ENCODE measurements around the gene CTR9. TPM values are rescaled to one million over a fixed set of nuclear protein-coding genes. Genes with fewer than 3 reads are reported as not detected.

CTR9 gene
- polyA plus RNA-seq, 1 of the 3 experiments (the other 2 are of a cell fraction) = 10.1 TPM

- Histone ChIP-seq H3K9me2 (no peaks in the 10 kb centered on the region), H3K4me1 (ENCODE audit: control insufficient read depth in 1 of 2, insufficient read depth in 2 of 2, low read depth in 1 of 2, low read length in 1 of 2) (no peaks in the 10 kb centered on the region; a peak in 2 of 4 replicates), H3K27ac (ENCODE audit: low read depth in 2 of 2, low read length in 1 of 2) (no peak overlapping the region), H3K36me3 (replicated peaks in 1 of 2; ENCODE audit: control insufficient read depth in 1 of 2, insufficient read depth in 2 of 2, low read length in 1 of 2) (peaks cover 69 to 75% of the 10 kb centered on the region in 2 experiments), H3K4me3 (ENCODE audit: low read depth in 2 of 2, low read length in 1 of 2) (no peak overlapping the region), H4K20me1 (ENCODE audit: insufficient read depth) (no peaks in the 10 kb centered on the region), H2AFZ (ENCODE audit: low read depth) (no peak overlapping the region), H3F3A (replicated peaks; ENCODE audit: insufficient read depth) (peaks cover 2% of the 10 kb centered on the region), H3K4me2 (no peak overlapping the region), H3K9ac (no peak overlapping the region), H3K27me3 (ENCODE audit: insufficient read depth) (no peaks in the 10 kb centered on the region), H3K79me2 (ENCODE audit: insufficient read depth) (no peaks in the 10 kb centered on the region), H3K9me3 (no peaks in the 10 kb centered on the region)
- CTCF ChIA-PET = interaction anchor here (1.6 to 2.7 kb wide), 2 partner anchors 9 to 31 kb away, joined by 6 to 8 read pairs; no protein-coding TSS in a partner anchor
- POLR2A ChIA-PET = no interaction called here
- DNase-seq = no peak
- no peak for TF ChIP-seq FOXJ3 (CRISPR knock-in tag; IDR thresholded peaks at IDR 0.05)
- TF ChIP-seq, protein P1, sequence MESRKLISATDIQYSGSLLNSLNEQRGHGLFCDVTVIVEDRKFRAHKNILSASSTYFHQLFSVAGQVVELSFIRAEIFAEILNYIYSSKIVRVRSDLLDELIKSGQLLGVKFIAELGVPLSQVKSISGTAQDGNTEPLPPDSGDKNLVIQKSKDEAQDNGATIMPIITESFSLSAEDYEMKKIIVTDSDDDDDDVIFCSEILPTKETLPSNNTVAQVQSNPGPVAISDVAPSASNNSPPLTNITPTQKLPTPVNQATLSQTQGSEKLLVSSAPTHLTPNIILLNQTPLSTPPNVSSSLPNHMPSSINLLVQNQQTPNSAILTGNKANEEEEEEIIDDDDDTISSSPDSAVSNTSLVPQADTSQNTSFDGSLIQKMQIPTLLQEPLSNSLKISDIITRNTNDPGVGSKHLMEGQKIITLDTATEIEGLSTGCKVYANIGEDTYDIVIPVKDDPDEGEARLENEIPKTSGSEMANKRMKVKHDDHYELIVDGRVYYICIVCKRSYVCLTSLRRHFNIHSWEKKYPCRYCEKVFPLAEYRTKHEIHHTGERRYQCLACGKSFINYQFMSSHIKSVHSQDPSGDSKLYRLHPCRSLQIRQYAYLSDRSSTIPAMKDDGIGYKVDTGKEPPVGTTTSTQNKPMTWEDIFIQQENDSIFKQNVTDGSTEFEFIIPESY (IDR thresholded peaks at IDR 0.05; ENCODE audit: borderline replicate concordance, low read depth) = no peak
- TF ChIP-seq GABPA (IDR thresholded peaks at IDR 0.05; ENCODE audit: low read depth) = no peak
- TF ChIP-seq RCOR1 (IDR thresholded peaks at IDR 0.05; ENCODE audit: low read length) = no peak
- TF ChIP-seq SMC3 (IDR thresholded peaks at IDR 0.05; ENCODE audit: low read depth, low read length) = no peak
- no peak for TF ChIP-seq GATA2 (CRISPR knock-in tag; IDR thresholded peaks at IDR 0.05)
- no peak for TF ChIP-seq MXI1 (IDR thresholded peaks at IDR 0.05; ENCODE audit: low read depth, low read length)
- TF ChIP-seq RXRA (IDR thresholded peaks at IDR 0.05; ENCODE audit: borderline replicate concordance, low read depth) = no peak
- TF ChIP-seq, protein P2, sequence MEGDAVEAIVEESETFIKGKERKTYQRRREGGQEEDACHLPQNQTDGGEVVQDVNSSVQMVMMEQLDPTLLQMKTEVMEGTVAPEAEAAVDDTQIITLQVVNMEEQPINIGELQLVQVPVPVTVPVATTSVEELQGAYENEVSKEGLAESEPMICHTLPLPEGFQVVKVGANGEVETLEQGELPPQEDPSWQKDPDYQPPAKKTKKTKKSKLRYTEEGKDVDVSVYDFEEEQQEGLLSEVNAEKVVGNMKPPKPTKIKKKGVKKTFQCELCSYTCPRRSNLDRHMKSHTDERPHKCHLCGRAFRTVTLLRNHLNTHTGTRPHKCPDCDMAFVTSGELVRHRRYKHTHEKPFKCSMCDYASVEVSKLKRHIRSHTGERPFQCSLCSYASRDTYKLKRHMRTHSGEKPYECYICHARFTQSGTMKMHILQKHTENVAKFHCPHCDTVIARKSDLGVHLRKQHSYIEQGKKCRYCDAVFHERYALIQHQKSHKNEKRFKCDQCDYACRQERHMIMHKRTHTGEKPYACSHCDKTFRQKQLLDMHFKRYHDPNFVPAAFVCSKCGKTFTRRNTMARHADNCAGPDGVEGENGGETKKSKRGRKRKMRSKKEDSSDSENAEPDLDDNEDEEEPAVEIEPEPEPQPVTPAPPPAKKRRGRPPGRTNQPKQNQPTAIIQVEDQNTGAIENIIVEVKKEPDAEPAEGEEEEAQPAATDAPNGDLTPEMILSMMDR (IDR thresholded peaks at IDR 0.05) = no peak
- no peak for TF ChIP-seq NFIC (IDR thresholded peaks at IDR 0.05; ENCODE audit: borderline replicate concordance)
- TF ChIP-seq SIN3A (IDR thresholded peaks at IDR 0.05; ENCODE audit: borderline replicate concordance, low read depth, low read length) = no peak
- TF ChIP-seq MEF2A (IDR thresholded peaks at IDR 0.05; ENCODE audit: borderline replicate concordance, low read depth) = no peak
- no peak for TF ChIP-seq EZH2phosphoT487 (IDR thresholded peaks at IDR 0.05; ENCODE audit: borderline replicate concordance, low read depth)
- TF ChIP-seq, protein P3, sequence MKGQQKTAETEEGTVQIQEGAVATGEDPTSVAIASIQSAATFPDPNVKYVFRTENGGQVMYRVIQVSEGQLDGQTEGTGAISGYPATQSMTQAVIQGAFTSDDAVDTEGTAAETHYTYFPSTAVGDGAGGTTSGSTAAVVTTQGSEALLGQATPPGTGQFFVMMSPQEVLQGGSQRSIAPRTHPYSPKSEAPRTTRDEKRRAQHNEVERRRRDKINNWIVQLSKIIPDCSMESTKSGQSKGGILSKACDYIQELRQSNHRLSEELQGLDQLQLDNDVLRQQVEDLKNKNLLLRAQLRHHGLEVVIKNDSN (IDR thresholded peaks at IDR 0.05; ENCODE audit: borderline replicate concordance, low read depth) = no peak
- no peak for TF ChIP-seq FOSL2 (IDR thresholded peaks at IDR 0.05; ENCODE audit: borderline replicate concordance, low read depth)
Observed at GRCh38 chr11:10762185-10762584, 11.1 kb downstream of the CTR9 start.

All from SK-N-SH (cell line).